KOPT-K1 (cell line): ENCODE results near the gene CADM4.

Experiments used
- H3K27ac ChIP-seq: fragments of 200-600 bp; sonication (generic); 2 replicates; pipeline ENCODE4 v1.5.1; 2016; ENCODE audit warnings: antibody characterized with exemption, mild to moderate bottlenecking, low read depth, low read length; ENCODE audit not compliant: poor library complexity, severe bottlenecking
- H3K36me3 ChIP-seq: fragments of 200-600 bp; sonication (generic); 2 replicates; pipeline ENCODE4 v1.5.1; 2017; ENCODE audit warnings: antibody characterized with exemption, mild to moderate bottlenecking, low read length, moderate library complexity; ENCODE audit not compliant: insufficient read depth
- H3K9me3 ChIP-seq: fragments of 200-600 bp; sonication (generic); 2 replicates; pipeline ENCODE4 v1.5.1; 2017; ENCODE audit warnings: antibody characterized with exemption, low read length, mild to moderate bottlenecking; ENCODE audit not compliant: insufficient read depth, poor library complexity, severe bottlenecking

Gene CADM4

DNA sequence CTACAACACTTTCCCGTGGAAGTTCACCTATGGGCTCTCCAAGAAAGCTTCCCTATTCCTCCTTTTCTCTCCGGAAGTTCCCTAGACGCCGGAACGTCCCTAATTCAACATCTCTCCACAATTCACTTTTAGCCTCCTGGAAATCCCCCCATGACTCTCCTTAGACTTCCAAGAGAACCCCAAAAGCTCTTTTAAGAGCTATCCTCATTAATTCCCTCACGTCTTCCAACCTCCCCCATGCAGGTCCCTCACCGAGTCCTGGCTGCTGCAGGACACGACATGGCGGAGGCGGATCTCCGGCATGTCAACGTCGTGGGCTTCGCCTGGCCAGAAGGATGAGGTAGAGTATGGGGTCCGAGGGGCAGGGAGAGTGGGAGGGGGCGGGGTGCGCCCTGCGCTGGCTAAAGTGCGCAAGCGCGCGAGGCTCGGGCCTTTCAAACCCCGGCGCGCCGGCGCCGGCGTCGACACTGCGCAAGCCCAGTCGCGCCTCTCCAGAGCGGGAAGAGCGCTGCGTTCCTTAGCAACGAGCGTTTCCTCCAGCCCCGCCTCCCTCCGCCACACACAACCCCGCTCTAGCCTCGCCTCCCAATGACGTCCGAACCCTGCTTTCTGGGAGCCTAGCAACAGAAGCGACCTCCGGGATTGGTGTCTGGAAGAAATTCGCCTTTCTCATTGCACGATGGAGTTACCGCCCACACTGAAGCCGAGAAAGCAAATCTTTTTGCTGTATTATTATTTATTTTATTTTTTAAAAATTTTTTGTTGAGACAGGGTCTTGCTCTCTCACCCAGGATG is 64.3 kb downstream of the CADM4 start, which contains the start of the genes PINLYP and XRCC1:
Gene PINLYP (plus strand): TSS at position 646 of the 795 bp plus-strand sequence. CDS start 1,391 bp downstream, outside the sequence.
Gene XRCC1 (minus strand): TSS at position 372 of the 795 bp plus-strand sequence. CDS start 69 bp downstream, at position 303.
- Histone ChIP-seq H3K9me3 (no peaks in the 10 kb centered on the region), H3K27ac (peak within 1 kb of the TSS; percentile 75), H3K36me3 (0 out of 2 replicates have a peak, but pooled peaks cover 13% of the 10 kb centered on the region)

DNA sequence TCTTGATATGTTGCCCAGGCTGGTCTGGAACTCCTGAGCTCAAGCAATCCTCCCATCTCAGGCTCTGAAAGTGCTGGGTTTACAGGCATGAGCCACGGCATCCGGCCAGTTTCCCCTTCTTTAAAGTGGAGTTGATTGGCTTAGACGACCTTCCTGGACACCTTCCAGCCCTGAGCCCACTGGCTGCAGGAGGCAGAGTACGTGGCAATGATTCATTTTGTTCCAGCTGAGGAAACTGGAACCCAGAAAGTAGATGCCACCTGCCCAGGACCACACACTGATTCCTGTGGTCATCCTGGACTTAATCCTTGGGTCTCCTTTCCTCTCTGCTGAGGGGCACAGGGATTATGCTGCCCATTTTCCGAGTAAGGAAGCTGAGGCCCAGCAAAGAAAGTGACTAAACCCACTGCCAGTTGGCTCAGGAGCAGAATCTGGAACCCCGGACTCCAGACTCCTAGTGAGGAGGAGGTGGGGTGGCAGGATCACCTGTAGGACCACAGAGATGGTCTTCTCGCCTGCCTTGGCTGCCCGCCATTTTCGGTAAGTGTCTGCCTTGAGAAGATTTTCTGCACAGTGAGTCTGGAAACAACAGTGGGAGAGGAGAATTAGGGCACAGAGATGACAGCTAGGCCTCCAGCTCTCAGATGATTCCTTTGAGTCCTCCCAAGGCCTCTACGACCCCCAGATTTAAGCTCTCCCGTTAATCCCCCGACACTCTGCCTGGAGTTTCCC is 65.1 kb downstream of the CADM4 start:
- Histone ChIP-seq H3K27ac (peak overlapping the region; percentile 75), H3K36me3 (0 out of 2 replicates have a peak, but pooled peaks cover 13% of the 10 kb centered on the region), H3K9me3 (no peaks in the 10 kb centered on the region)
